SIG-M5 treated with dmso at 0.1 percent for 504 hours (cell line): ENCODE data around the gene PERM1.
A peak's percentile ranks its signal among the peaks of the same experiment; 100 is the strongest.
"Not testable (repeated sequence)": the region's sequence is repeated elsewhere in the genome, so short reads cannot be mapped to it uniquely, and the experiment has no call there.

Experiments
- DNase-seq: peaks from one replicate; lab custom pipeline; 2025; ENCODE audit not compliant: unreplicated experiment; lab: John Stamatoyannopoulos, UW

Gene PERM1

GRCh38 chr1:997993-998744 lies 16.3 kb upstream of the PERM1 start:
- DNase-seq: no peak

DNA sequence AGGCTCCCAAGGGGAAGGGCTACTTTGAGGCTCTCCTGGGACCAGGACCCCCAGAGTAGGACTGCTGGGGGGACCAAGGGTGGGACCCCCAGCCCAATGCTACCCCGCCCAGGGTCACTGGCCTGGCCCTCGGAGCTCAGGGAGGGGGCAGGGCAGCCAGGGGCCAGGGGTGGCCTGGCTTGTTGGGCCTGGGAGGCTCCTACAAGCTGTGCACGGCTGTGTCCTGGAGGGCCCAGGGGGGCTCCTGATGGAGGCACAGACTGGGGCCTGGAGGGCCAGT lies 15.8 kb upstream of the PERM1 start:
- no peak for DNase-seq

DNA sequence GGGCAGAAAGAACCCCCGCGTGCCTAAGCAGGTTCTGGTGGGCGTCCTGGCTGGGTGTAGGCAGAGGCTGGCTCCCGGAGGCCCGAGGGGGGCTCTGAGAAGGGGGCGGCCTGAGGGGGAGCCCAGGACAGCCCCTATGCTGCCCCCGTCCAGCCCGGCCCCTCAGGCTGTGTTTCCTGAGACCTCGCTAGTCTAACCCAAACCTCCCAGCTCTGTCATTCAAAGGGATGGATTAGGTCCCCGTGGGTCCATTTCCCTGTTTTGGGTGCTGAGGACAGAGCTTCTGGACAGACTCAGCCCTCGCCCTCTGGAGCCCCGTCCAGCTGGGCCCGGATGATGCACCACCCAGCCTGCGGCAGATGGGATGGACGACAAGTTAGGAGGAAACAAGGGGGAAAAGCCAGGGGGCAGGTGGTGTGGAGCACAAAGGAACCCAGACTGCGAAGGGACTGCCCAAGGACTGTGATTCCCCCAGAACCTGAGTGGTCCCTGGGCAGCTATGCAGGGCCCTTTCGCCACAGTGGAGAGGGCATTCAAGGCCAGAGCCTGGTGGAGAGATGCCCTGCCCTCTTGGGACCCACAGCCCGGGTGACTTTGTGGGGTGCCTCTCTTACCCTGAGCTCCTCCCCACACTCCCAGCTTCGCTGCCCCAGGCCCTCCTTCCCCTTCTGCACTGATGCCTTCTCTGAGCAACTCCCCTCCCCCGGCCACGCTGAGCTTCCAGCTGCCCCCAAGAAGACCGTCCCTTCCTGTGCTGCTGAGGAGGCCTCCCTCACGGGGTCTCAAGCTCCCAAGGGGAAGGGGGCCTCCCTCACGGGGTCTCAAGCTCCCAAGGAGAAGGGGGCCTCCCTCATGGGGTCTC lies 15.2 kb upstream of the PERM1 start:
- no peak for DNase-seq

DNA sequence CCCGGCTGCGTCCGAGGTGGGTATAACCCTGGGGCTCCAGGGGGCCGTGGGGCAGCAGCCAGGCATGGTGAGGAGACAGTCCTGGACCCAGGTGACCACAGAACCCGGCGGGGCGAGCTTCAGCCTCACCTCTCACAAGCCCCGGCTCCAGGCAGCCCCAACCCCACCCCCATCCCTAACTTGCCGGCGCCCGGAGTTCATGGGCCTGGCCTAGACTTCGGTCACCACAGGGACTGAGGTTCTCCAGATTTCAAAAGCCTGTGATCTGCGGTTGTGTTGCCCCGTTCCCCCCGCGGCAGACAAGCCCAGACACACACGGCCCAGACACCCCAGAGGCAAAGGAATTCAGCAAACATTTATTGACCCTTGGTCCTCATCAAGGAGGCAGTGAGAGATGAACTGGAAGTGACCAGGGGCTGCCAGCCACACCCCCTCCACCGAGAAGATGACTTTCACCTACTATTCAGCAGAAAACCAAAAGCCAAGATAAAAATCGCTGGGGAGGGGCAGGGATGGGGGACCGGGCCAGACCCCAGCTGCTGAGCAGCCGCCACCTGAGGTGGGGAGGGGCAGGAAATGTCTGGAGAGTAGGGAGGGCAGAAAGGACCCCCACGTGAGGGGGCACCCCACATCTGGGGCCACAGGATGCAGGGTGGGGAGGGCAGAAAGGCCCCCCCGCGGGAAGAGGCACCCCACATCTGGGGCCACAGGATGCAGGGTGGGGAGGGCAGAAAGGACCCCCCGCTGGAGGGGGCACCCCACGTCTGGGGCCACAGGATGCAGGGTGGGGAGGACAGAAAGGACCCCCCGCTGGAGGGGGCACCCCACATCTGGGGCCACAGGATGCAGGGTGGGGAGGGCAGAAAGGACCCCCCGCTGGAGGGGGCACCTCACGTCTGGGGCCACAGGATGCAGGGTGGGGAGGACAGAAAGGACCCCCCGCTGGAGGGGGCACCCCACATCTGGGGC lies 14.1 kb upstream of the PERM1 start:
- DNase-seq: no peak

DNA sequence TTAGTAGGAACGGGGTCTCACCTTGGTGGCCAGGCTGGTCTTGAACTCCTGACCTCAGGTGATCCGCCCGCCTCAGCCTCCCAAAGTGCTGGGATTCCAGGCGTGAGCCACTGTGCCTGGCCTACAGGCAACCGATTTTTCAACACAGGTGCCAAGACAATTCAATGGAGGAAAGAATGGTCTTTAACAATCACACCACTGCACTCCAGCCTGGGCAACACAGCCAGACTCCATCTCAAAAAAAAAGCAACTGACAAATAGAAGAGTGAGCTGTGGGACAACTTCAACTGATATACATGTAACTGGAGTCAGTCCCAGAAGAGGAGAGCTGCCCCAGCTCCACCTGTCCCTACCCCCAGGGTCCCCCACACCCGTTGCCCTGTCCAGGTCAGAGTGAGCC lies 12.7 kb upstream of the PERM1 start:
- not testable (repeated sequence) for DNase-seq

DNA sequence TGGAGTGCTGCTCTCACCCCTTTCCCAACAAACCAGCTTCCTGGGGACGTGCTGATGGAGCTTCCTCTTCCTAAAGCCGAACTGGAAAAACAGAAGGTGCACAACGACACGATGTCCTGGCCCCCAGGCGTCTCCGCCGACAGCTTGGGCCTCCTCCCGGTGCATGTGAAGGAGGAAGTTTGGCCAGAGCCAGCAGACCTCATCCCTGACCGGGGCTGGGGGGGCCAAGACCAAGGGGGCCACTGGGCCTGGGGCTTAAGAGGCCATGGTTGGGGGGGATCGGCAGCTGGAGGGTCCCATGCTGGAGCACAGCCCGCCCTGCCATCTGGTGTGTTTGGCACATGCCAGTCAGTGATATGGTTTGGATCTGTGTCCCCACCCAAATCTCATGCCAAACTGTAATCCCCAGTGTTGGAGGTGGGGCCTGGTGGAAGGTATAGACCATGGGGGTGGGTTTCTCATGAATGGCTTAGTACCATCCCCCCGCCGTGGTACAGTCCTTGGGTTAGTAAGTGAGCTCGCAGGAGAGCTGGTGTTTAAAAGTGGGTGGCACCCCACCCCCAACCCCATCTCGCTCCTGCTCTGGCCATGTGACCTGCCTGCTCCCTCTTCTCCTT lies 11.6 kb upstream of the PERM1 start:
- DNase-seq: no peak

DNA sequence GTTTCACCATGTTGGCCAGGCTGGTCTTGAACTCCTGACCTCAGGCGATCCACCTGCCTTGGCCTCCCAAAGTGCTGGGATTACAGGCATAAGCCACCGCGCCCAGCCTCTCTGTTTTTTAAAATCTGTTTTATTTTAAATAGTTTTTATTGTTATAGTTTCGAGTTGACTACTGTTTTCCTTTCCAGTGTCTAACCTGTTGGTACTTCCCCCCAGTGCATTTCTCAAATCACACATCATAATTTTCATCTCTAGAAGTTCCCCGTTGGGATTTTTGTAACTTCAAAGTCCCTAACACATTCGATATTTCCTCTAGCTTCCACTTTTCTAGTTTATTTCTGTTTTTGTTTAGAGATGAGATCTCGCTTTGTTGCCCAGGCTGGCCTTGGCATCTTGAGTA lies 10.5 kb upstream of the PERM1 start:
- no peak for DNase-seq

GRCh38 chr1:991895-992294 lies 10.0 kb upstream of the PERM1 start:
- DNase-seq: no peak

GRCh38 chr1:991275-991674 lies 9.4 kb upstream of the PERM1 start:
- DNase-seq: not testable (repeated sequence)

DNA sequence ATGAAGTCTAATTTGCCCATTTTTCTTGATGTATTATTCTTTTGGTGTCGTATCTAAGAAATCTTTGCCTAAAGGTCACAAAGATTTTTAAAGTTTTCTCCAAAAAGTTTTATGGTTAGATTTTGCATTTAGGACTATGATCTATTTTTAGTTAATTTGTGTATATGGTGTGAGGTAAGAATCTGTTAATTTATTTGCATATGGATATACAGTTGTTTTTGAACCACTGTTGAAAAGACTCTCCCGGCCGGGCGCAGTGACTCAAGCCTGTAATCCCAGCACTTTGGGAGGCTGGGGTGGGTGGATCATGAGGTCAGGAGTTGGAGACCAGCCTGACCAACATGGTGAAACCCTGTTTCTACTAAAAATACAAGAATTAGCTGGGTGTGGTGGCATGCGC lies 6.2 kb upstream of the PERM1 start:
- DNase-seq: not testable (repeated sequence)

DNA sequence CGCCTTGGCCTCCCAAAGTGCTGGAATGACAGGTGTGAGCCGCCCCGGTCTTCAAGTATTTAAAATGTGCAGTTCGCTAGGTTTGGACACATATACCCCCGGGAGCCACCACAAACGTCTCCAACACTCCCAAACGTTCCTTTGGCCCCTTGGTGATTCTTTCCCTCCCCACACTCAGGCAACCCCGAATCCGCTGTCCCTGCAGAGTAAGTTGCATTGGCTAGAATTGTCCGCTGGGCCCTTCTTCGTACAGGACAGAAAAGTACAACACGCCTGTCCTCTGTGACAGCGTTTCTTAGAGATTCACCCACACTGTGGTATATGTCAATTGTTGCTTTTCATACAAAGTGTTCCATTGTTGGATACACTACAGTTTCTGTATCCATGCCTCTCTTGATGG lies 3.2 kb upstream of the PERM1 start:
- DNase-seq: no peak

DNA sequence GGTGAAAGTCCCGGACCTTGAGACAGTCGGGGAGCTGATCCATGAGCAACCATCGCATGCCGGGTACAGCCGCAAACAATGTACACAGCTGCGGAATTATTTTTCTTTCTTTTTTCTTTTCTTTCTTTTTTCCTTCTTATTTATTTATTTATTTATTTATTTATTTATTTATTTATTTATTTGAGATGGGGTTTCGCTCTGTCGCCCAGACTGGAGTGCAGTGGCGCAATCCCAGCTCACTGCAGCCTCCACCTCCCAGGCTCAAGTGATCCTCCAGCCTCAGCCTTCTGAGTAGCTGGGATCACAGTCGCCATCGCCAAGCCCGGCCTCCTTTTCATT lies 2.6 kb upstream of the PERM1 start:
- no peak for DNase-seq

DNA sequence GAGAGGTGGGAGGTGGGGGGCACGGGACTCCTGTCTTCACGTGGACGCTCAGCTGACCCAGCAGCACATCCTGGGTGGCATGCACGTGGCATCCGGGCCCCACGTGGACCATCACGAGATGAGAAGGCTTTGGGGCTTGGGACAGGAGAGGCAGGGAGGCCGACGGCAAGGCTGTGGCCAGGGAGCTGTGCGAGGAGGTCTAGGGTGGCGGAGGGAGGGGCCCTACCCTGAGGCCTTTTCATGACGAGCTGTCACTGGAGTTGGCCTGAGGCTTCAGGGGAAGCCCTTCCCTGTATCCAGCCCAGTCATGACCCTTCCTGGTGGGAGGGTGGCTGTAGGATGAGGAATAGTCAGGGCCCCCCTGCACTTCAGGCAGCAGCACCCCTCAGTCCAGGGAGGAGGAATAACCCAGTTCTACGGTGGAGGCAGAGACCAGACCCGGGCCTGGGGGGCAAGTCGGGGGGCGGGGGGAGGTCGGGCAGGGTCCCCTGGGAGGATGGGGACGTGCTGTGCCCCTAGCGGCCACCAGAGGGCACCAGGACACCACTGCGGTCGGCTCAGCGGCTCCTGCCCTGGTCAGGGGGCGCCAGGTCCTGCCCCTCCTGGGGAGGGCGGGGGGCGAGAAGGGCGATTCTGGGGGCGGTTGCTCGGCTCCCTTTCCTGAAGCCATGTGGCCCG lies 2.0 kb upstream of the PERM1 start:
- DNase-seq: peak; percentile 17

DNA sequence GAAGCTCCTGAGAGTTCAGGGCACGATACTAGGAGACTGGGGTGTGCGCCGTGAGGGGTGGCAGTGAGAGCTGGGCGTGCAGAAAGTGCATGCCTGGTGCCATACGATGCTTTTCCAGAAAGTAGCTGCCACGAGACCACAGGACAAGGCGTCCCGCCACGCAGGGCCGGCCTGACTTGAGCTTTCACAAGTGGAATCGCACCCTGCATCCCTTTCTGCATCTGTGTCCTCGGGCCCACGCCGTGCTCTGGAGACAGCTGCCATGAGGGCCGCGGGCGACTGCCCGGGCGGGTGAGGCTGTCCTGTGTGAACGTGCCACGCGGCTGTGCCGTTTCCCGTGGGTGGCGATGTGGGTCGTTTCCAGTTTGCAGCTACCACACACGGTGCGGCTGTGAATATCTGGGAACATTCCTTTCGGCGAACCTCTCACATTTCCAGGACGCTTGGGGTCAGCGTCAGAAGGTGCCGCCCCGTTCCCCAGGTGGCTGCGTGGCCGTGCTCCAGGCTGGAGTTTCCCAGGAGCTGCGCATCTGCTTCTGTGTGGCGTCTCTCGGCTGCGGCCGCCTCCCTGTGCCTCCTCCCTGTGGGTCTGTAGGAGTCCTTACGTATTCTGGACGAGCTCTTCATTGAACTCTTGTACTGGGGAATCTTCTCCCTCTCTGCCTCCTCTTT lies 1.0 kb upstream of the PERM1 start:
- no peak for DNase-seq

GRCh38 chr1:981491-981954 lies 370 bp downstream of the PERM1 start:
- DNase-seq: no peak

- no peak for DNase-seq
These were observed 1.1 kb downstream of the PERM1 start for GRCh38 chr1:980602-981395.

DNA sequence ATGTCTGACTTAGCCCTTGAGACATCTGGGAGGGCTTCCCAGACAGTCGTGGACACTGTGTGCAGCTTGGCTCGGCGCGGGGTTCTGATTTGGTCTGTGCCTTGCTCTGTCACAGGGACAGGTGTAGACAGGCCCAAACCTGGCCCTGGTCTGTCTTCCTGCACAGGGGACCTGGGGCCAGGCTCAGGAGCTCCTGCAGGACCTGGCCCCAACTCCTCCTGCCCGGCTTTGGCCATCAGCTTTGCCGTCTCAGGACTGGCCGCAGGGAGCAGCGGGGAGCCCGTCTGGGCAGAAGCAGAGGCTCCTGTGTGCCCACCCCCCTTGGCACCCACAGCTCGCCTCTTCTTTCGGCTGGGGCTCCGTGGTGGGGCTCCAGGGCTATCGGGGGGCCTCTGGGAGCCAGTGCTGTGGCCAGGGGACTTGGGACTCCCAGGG lies 1.7 kb downstream of the PERM1 start:
- no peak for DNase-seq

DNA sequence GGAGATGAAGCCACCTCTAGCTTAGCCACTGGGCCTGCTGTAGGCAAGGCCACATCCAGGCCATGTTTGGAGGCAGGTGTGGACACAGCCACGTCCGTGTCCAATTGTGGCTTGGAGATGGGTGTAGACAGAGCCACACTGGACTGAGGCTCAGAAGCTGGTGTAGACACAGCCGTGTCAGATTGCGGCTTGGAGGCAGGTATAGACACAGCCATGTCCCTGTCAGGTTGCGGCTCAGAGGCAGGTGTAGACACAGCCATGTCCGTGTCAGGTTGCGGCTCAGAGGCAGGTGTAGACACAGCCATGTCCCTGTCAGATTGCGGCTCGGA lies 2.2 kb downstream of the PERM1 start:
- no peak for DNase-seq
